HG02610 (cell line): ENCODE measurements around the gene TP53AIP1.

Source experiments
- ATAC-seq: cut with Tn5 transposase; IDR thresholded peaks from one replicate; pipeline ENCODE4 v1.9.1; 2021; ENCODE audit warnings: mild to moderate bottlenecking, moderate library complexity; ENCODE audit not compliant: unreplicated experiment

The TP53AIP1 gene

GRCh38 chr11:128946648-128947047 lies 4.0 kb upstream of the TP53AIP1 start:
- no peak for ATAC-seq

GRCh38 chr11:128943428-128943976 lies 831 bp upstream of the TP53AIP1 start:
- no peak for ATAC-seq

GRCh38 chr11:128942272-128942612 lies 429 bp downstream of the TP53AIP1 start:
- no peak for ATAC-seq

- ATAC-seq, result no peak
Measured at GRCh38 chr11:128941573-128942271, 949 bp downstream of the TP53AIP1 start.

- ATAC-seq, result no peak
Measured at GRCh38 chr11:128941110-128941509, 1.6 kb downstream of the TP53AIP1 start.

- no peak for ATAC-seq
Measured at GRCh38 chr11:128940603-128941002, 2.1 kb downstream of the TP53AIP1 start.

GRCh38 chr11:128940156-128940555 lies 2.5 kb downstream of the TP53AIP1 start:
- no peak for ATAC-seq

GRCh38 chr11:128939591-128939990 lies 3.1 kb downstream of the TP53AIP1 start:
- no peak for ATAC-seq

- no peak for ATAC-seq
Measured at GRCh38 chr11:128938156-128938885, 4.3 kb downstream of the TP53AIP1 start.

- ATAC-seq, result no peak
Measured at GRCh38 chr11:128937480-128937879, 5.2 kb downstream of the TP53AIP1 start.

- no peak for ATAC-seq
Measured at GRCh38 chr11:128936606-128937251, 5.9 kb downstream of the TP53AIP1 start.

- ATAC-seq, result no peak
Measured at GRCh38 chr11:128934926-128935325, 7.7 kb downstream of the TP53AIP1 start.

GRCh38 chr11:128934351-128934750 lies 8.3 kb downstream of the TP53AIP1 start:
- no peak for ATAC-seq

- no peak for ATAC-seq
Measured at GRCh38 chr11:128933481-128934178, 9.0 kb downstream of the TP53AIP1 start.

- no peak for ATAC-seq
Measured at GRCh38 chr11:128931668-128932067, 11.0 kb downstream of the TP53AIP1 start.

GRCh38 chr11:128931066-128931465 lies 11.6 kb downstream of the TP53AIP1 start:
- ATAC-seq, result no peak

GRCh38 chr11:128929991-128930390 lies 12.7 kb downstream of the TP53AIP1 start:
- ATAC-seq, result no peak

GRCh38 chr11:128929468-128929867 lies 13.2 kb downstream of the TP53AIP1 start:
- no peak for ATAC-seq

GRCh38 chr11:128928400-128928799 lies 14.3 kb downstream of the TP53AIP1 start:
- peak; percentile 97 for ATAC-seq

- ATAC-seq, result no peak
Measured at GRCh38 chr11:128927683-128928336, 14.9 kb downstream of the TP53AIP1 start.

GRCh38 chr11:128927108-128927461 lies 15.6 kb downstream of the TP53AIP1 start:
- ATAC-seq, result no peak
